DOHH2 (cell line): ENCODE measurements around the gene ACTR1B.

ENCODE experiments used
- EZH2phosphoT487 ChIP-seq: fragments of 200-600 bp; sonication (generic); IDR thresholded peaks from 2 replicates; pipeline ENCODE4 v1.6.1; 2017; ENCODE audit warnings: borderline replicate concordance, mild to moderate bottlenecking, antibody characterized with exemption, low read length, moderate library complexity, mixed read lengths
- TF ChIP-seq, protein P1 (sequence below): fragments of 200-600 bp; sonication (generic); IDR thresholded peaks from one replicate; pipeline ENCODE4 v1.5.1; 2014; ENCODE audit warnings: antibody characterized with exemption, mild to moderate bottlenecking, low read depth, low read length; ENCODE audit not compliant: poor library complexity, severe bottlenecking

DNA sequence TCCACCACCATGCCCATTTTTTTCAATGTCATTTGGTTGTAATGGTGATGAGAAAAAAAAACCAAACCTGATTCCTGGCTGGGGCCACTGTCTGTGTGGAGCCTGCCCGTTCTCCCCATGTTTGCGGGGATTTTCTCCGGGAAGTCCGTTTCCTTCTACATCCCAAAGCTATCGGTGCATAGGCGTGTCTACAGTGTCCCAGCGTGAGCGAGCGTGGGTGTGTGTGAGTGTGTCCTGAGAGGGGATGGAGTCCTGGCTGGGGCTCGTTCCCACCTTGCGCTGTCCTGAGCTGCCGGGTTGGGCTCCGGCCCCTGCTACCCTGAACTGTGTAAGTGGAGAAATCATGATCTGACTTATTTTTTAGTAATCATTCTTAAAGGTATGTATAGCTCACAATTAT, 42.3 kb upstream of the ACTR1B start:
- TF ChIP-seq, protein P1, sequence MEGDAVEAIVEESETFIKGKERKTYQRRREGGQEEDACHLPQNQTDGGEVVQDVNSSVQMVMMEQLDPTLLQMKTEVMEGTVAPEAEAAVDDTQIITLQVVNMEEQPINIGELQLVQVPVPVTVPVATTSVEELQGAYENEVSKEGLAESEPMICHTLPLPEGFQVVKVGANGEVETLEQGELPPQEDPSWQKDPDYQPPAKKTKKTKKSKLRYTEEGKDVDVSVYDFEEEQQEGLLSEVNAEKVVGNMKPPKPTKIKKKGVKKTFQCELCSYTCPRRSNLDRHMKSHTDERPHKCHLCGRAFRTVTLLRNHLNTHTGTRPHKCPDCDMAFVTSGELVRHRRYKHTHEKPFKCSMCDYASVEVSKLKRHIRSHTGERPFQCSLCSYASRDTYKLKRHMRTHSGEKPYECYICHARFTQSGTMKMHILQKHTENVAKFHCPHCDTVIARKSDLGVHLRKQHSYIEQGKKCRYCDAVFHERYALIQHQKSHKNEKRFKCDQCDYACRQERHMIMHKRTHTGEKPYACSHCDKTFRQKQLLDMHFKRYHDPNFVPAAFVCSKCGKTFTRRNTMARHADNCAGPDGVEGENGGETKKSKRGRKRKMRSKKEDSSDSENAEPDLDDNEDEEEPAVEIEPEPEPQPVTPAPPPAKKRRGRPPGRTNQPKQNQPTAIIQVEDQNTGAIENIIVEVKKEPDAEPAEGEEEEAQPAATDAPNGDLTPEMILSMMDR, result no peak
- no peak for TF ChIP-seq EZH2phosphoT487
